ENCODE results near the gene PGM2L1.

GRCh38 chr11:74398244-74399159 is at the start of gene PGM2L1:
- peak; percentile 83 to 88 (median 88) for TF ChIP-seq POLR2AphosphoS5 (IDR thresholded peaks at IDR 0.05)
- TF ChIP-seq CTCF (IDR thresholded peaks at IDR 0.05 in 8 of 11, conservative IDR thresholded peaks at IDR 0.05 in 3 of 11): peak in 2 of 11 experiments; percentile 6 to 7
- peak in 1 of 3 donors; percentile 38 for TF ChIP-seq POLR2A (IDR thresholded peaks at IDR 0.05)
